NCI-H748 treated with DMSO at 0.1 percent for 48 hours (cell line): ENCODE measurements around the gene BRD3.
A peak's percentile ranks its signal among the peaks of the same experiment; 100 is the strongest.
"Not testable (repeated sequence)": the region's sequence is repeated elsewhere in the genome, so short reads cannot be mapped to it uniquely, and the experiment has no call there.

Source experiments
- DNase-seq: peaks from one replicate; lab custom pipeline; 2025; lab: John Stamatoyannopoulos, UW

The BRD3 gene

GRCh38 chr9:133992780-133993634, 74.8 kb downstream of the BRD3 start:
- peak; percentile 84 for DNase-seq

- peak; percentile 39 for DNase-seq
Measured at GRCh38 chr9:133991964-133992779, 75.7 kb downstream of the BRD3 start, which contains the start of gene VAV2. Gene VAV2 (minus strand): TSS chr9:133992324. CDS start chr9:133992278, 46 bp downstream.

GRCh38 chr9:133991214-133991921, 76.5 kb downstream of the BRD3 start:
- no peak for DNase-seq

- peak; percentile 26 for DNase-seq
Measured at GRCh38 chr9:133990366-133991213, 77.2 kb downstream of the BRD3 start.

- DNase-seq: no peak
Measured at GRCh38 chr9:133989625-133990365, 78.0 kb downstream of the BRD3 start.

- not testable (repeated sequence) for DNase-seq
Measured at GRCh38 chr9:133988771-133989170, 79.1 kb downstream of the BRD3 start.

- no peak for DNase-seq
Measured at GRCh38 chr9:133987946-133988665, 79.7 kb downstream of the BRD3 start.

GRCh38 chr9:133987446-133987788, 80.4 kb downstream of the BRD3 start:
- no peak for DNase-seq

- DNase-seq: no peak
Measured at GRCh38 chr9:133986774-133987445, 80.9 kb downstream of the BRD3 start.

GRCh38 chr9:133986061-133986460, 81.8 kb downstream of the BRD3 start:
- no peak for DNase-seq

GRCh38 chr9:133982971-133983720, 84.7 kb downstream of the BRD3 start:
- DNase-seq: no peak

GRCh38 chr9:133981958-133982681, 85.7 kb downstream of the BRD3 start:
- no peak for DNase-seq

GRCh38 chr9:133981589-133981957, 86.3 kb downstream of the BRD3 start:
- DNase-seq: no peak

- DNase-seq: no peak
Measured at GRCh38 chr9:133980864-133981588, 86.8 kb downstream of the BRD3 start.
